ENCODE results near the gene CPNE5.
"Not testable (repeated sequence)": the region's sequence is repeated elsewhere in the genome, so short reads cannot be mapped to it uniquely, and the experiment has no call there.

Gene CPNE5

DNA sequence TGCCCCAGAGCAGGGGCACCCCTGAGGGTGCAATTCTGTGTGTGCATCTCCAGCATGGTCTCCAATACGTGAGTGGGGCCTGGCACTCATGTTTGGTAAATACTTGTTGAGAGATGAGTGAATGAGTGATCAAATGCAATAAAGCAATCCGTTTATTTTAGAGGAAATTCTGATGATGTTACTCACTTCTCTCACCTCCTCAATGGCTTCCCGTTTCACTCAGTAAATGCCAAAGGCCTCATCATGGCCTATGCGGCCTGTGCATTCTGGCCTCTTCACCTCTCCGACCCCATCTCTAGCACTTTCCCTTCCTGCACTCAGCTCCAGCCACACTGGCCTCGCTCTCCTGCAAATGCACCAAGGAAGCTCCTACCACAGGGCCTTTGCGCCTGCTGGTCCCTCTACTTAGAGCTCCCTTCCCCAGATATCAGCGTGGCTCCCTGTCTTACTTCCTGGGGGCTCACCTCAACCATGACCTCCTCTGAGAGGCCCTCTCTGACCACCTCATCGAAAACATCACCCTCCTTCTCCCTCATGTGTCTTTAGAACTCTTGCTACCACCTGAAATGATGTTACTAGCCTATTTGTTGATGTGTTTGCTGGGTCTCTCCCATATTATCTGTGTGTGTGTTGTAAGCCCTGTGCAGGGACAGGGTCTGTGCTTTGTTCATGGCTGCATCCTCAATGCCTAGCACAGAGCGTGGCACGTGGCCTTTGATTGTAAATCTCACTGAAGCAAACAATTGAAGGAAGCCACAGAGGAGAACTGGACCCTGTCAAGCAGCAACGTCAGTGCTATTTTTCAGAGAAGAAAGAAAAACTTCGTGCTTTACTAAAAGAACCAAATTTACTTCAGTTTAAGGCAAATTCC, 99.1 kb downstream of the CPNE5 start:
- DNase-seq: no peak

DNA sequence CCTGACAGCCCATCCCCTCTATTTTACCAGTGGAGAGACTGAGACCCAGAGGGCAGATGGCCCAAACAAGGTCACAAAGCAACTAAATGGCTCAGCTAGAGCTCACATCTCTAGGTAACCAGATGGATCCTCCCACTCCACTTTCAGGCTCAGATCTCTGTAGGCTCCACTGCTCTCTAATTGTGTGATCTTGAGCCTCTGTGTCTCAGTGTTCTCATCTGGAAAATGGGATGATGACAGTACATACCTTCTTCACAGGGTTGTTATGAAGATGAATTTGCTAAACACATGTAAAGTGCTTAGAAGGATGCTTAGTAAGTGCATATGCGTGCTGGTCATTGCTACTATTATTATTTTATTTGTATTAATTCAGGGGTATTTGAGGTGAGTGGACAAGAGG, 101.1 kb downstream of the CPNE5 start:
- DNase-seq: no peak

DNA sequence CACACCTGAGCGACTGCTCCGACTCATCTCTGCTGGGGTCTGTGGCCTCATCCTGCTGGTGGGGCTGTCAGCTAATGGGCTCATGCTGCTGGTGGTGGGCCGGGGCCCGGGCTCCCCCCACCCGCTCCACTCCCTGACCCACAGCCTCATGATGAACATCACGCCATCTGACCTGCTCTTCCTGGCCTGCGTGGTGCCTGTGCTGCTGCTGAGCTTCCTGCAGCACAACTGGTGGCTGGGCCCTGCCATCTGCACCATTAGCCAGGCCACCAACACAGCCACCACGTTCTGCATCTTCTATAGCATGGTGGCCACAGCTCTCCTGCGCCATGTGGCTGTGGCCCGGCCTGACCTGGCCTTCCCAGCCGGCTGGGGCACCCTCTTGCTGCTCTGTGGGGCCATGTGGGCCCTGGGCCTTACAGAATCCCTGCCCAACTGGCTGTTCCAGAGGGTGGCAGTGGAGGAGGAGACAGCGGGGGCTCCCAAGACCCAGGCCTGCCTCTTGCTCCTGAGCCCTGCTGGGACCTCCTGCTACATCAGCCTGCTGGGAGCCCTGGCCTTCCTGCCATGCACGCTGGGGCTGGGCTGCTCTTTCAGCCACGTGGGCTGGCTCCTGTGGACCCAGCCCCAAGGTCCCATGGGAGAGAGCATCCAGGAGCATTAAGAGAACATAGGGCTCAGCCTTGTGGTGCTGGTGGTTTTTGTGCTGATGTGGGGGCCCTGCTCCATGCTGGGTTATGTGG, 102.0 kb downstream of the CPNE5 start:
- DNase-seq: no peak

DNA sequence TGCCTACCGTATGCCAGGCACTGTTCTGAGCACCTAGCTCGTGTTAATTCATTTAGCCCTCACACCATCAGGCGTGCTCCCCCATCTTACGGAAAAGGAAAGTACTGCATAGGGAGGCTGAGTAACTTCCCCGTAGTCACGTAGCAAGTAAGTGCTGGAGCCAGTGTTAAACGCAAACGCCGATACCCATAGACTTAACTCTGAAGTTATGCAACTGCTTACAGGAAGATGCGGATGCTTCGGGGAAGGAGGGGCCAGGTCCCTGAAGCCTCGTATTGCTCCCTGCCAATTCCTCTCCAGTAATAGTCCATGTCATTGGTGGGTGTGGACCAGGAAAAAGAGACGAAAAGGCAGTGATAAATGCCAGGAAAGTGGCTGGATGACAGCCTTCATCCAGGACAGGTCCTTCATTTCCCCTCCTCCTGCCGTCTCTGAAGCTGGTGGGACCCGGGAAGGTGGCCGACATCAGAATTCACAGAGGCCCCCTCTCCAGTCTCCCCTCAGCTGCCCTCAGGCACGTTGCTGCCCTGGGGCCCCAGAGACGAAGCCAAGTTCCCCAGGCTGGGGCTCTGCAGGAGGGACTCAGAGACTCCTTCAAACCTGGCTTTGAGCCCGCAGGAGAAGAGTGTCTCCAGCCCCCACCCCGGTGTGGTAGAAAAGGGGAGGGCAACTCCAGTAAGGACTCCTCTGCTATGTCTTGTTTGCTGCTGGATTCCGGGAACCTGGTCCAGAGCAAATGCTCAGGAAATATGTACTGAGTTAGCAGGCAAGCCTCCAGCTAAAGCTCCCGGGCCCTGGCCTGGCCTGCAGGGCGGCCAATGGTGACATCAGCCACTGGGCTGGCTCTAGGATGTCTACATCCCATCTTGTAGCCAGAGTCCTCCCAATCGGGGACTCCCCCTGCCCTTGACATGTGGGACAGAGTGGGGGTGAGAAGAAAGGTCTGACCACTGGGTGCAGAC, 103.9 kb downstream of the CPNE5 start:
- DNase-seq: no peak

DNA sequence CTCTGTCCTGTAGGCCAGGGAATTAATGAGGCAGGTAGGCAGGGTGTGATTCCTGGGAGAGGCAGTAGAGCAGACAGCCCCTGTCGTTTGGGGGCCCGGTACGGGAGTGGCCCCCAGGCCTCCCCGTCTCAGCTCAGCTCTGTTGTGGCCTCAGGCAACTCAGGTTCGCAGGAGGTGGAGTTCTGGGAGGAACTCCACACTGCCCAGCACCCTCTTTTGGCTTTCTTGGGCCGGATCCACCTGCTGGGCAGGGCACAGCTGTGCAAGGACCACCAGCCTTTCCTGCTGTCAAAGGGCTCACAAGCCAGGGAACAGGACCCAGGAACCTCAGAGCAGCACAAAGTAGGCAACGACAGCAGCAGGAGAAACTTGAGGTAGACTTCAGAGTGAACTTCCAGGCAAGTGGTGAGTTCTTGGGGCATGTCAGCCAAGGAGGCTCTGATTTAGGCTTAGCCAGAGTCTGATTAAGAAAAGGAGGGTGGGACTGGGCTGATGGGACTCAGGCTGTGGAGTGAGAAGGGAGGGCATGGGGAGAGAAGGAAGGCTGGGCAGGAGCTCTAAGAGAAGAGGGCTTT, 104.7 kb downstream of the CPNE5 start:
- DNase-seq: no peak

DNA sequence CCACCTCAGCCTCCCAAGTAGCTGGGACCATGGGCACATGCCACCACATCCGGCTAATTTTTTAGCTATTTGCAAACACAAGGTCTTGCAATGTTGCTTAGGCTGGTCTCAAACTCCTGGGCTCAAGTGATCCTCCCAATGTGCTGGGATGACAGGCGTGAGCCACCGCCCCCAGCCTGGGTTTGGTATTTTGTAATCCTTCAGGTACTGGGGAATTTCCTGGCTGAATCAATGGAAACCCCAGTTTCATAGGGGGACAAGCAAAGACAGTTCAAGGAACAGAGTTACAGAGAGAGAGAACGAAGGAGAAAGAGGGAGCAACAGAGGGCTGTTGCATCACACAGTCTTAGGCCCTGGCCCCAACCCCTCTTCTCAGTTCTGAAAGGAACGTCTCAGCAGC, 105.9 kb downstream of the CPNE5 start:
- no peak for DNase-seq

DNA sequence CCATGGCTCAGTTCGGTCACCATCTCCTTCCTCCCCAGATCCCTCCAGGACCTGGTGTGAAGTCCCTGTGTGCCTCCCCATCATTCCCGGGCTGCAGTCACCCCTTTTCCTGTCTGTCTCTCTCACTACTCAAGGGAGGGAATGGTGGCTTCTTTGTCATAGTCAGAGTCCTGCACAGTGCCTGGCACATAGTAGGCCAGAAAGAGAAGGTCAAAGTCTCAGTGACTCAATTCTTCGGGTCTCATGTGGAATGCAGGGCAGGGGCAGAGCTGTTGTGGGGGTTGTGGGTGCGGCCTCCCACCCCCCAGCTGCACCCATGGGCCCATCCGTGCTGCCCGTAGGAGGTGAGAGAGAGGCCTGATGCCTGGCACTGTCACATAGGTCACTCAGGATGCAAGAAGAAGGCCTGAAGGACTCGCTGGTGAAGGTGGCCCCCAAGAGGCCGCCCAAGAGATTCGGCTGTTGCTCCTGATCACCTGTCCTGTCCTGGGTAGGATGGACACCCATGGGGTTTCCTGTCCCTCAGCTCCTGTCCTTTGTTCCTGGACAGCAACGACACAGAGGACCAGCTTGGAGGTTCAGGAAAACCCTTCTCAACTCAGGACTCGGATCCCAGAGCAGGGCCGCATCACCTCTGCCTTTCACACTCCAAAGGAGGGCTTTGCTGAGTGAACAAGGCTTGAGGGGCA, 107.5 kb downstream of the CPNE5 start:
- no peak for DNase-seq

DNA sequence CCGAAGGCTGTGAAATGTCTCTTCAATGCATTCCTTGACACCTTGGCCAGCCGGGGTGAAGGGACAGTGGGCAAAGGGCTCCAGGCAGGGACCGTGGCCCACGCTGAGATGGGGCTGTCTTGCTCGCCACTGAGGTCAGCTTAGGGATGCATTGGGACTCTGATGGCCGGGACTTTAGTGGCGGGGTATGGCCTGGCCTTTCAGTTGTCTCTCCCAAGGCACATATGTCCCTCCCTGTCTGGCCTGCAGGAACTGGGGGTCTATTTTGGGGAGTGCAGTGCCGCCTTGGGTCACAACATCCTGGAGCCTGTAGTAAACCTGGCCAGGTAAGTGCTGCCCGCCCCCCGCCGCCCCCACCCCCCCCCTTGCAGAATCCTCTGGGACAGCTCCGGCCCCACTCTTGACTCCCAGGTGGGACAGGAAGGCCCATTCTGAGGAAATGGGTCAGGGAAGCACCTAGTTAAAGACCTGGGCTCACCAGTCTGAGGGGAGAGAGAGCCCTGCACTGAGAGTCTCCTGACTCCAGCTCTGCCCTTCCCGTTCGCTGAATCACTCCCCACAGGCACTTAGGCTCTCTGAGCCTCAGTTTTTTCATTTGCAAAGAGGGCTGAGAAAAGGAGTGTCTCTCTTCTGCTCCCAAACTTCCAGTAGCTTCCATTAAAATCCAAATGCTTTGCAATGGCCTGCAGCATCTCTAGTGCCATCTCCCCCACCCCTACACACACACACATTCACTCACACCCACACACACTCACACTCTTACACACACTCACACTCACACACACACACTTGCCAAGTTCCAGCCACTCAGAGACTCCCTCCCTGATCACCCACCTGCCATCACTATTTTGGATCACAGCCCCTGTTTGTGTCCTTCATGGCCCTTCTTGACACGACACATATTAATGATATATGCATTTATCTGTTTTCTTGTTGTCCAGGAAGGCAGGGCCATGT, 108.5 kb downstream of the CPNE5 start:
- DNase-seq: no peak

DNA sequence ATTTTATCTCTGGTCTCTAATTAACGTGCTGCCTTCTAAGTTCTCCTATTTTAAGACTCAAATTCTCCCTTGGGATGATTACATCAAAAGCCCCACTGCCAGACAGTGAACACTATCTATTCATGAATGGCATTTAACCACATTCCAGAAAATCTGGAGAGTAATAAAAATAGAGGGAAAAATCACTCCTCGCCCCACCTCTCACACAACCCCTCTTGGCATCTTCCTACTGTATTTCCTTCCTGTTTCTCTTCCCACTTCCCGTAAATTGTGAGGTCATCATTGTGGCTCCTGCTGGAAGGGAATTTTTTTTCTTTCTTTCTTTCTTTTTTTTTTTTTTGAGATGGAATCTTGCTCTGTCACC, 110.1 kb downstream of the CPNE5 start:
- DNase-seq: no peak

DNA sequence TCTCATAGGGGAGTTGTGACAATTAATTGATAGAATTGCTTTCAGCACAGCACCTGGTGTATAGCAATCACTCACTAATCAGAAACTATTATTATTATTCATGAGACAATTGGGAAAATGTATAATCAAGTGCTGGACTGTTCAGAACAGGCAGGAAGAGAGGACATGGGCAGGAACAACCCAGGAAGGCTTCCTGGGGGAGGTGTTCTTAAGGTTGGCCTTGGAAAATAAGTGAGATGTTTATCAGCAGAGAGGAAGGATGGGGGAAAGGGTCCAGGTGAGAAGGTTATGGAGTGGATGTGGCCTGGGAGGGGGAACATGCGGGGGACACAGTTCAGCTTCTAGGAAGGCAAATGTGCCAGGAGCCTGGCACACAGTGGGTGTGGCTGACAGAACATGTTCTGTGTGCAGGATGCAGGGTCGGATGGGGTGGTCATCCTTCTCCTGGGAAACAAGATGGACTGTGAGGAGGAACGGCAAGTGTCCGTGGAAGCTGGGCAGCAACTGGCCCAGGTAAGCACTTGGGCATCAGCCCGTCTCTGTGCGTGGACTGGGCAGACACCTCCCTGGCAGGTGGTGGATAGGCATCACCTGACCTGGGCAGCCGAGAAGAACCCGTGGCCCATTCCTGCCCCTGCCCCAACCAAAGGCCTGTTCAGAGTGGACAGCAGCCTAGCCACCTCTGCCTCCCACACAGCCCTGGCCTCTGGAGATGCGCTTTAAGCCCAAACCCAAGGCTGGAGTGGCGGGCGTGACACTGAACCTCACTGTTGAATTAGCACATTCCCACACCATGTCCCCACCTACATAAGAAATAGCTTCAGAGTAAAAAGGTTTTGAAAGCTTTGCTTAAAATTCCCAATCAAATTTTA, 110.7 kb downstream of the CPNE5 start:
- DNase-seq: no peak

DNA sequence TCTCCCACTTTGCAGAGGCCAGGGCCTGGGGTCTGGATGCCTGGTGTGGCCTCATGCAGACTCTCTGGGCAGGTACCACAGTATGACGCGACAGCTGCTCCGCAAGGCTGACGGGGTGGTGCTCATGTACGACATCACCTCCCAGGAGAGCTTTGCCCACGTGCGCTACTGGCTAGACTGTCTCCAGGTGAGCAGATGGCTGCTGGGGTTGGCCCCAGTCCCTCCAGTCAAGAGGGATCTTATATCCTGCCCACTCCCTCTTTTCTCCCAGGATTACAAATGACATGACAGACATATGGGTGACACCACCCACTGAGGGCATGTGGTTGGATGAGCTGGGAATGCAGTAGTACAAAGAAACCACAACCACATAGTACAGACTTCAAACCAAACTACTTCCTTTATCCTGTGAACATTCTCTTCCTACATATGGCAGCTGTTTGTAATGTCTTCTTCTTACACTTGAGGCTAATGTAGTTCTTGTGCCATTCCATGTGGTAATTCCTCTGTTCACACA, 111.7 kb downstream of the CPNE5 start:
- DNase-seq: peak; percentile 33

DNA sequence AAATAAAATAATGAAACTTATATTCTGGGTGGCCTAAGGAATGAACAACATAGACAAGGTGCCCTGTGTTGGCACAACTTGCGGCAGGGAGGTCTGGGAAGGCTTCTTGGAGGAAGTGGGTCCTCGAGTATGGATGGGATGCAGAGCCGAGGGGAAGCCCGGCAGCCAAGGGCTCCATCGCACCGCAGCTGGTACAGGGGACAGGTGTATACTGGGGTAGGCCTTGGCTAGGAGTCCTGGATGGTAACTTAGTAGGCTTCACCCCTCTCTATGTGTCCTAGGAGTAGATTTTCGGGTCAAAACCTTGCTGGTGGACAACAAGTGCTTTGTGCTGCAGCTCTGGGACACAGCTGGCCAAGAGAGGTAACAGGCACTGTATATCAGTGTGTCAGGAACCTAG, 113.7 kb downstream of the CPNE5 start:
- DNase-seq: no peak

DNA sequence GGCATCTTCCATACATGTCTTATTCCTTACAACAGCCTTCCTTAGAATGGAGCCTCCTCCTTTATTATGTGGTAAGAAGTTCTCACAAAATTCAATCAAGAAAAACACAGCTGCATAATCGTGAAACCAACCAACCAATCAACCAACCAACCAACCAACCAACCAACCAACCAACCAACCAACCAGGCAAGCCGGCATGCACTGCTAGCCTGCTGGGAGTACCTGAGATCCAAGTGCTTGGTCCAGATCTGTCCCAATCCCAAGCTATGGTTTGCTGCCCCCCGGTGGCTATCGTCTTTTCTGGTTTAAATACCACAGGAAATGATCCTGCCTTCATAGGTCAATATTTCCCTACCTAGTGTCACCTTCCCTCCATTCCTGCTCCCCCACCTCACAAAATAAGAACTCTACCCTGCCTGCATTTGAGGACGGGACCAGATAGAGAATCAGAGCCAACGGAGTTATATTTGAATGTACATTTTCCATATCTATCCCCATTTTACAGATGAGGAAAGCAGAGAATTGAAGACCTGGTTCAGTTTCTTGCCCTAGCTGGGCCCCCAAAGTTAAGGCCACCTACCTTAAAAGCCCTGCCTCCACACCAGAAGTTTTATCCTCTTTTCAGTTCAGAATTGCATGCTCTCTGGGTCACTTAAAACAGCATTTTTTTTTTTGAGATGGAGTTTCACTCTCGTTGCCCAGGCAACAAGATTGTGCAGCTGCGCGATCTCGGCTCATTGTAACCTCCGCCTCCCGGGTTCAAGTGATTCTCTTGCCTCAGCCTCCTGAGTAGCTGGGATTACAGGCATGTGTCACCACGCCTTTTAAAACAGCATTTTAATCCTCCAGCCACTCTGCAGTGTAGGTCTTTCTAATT, 114.5 kb downstream of the CPNE5 start:
- DNase-seq: peak; percentile 73

DNA sequence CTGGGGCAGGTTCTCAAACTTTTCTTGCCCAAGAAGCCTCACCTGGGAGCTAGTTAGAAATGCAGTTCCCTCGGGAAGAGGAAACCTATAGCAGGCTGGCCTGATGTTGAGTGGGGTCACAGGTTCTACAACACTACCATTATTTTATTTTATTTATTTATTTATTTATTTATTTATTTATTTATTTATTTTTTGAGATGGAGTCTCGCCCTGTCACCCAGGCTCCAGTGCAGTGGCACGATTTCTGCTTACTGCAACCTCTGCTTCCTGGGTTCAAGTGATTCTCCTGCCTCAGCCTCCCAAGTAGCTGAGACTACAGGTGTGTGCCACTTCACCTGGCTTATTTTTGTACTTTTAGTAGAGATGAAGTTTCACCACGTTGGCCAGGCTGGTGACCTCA, 115.3 kb downstream of the CPNE5 start:
- DNase-seq: not testable (repeated sequence)

DNA sequence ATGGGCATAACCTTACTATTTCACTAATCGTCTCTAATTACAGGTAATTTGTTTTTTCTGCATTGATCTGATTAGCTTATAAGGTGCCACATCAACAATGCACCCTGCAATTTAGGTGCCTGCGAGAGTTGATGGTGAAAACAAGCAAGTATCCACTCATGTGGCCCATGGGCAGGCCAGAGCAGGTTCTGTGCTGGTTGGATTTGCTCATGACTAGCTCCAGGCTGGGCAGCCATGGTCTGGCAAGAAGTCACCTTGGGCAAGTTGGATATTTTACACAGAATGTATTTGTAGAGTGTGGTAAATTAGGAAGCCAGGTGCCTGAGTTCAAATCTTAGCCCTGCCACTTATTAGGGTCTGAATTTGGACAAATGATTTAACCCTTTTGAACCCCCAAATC, 116.4 kb downstream of the CPNE5 start:
- no peak for DNase-seq

DNA sequence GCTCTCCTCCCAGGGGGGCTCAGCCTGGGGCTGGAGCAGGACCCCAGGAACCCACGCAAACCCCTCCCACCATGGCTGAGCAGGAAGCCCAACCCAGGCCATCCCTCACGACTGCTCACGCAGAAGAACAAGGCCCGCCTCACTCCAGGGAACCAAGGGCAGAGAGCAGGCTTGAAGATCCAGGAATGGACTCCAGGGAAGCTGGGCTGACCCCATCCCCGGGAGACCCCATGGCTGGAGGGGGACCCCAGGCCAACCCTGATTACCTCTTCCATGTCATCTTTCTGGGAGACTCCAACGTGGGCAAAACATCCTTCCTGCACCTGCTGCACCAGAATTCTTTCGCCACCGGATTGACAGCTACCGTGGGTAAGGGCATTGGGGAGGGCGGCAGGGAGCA, 116.9 kb downstream of the CPNE5 start:
- no peak for DNase-seq

DNA sequence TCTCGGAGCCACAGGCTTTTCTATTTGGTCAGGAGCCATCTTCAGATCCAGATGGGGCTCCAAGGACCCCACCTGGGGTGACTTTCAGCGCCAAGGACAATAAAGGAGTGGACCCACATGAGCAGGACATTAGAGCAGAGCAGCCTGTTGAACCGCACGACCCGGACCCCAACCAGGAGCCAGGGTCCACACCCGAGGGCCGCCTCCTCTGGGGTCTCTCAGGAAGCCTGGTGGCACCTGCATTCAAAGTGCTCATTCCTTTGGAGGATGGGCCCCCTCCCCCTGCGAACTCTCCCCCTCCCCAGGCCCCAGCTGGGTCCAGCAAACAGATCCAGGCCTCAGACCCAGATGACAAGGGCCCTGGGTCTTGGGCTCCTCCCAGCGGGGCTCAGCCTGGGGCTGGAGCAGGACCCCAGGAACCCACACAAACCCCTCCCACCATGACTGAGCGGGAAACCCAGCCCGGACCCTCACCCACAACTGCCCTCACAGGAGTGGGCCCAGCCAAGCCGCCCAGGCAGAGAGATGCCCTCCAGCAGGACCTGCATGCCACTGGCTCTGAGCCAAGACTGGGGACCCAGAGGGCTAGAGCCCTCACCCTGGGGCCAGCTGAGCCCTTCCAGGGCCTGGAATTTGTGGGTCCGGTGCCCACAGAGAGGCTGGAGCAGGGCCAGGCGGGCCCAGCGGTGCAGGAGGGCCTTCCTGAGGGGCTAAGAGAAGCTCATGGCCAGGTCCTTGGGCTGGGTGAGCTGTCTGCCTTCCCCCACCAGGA, 117.7 kb downstream of the CPNE5 start:
- DNase-seq: no peak
